Endodermal cell (in vitro differentiated cells): ENCODE measurements around the gene XIRP2. TPM values are rescaled to one million over a fixed set of nuclear protein-coding genes. Genes with fewer than 3 reads are reported as not detected.

Experiments used
- DNase-seq: peaks from one replicate; pipeline ENCODE4 v3.0.0-alpha.2; 2017
- H3K27ac ChIP-seq: 2 replicates; pipeline ENCODE4 v1.5.1; 2013; ENCODE audit warnings: mild to moderate bottlenecking, low read depth, low read length, moderate library complexity
- H3K27me3 ChIP-seq: 2 replicates; pipeline ENCODE4 v1.6.1; 2013; ENCODE audit warnings: mild to moderate bottlenecking, low read length, moderate library complexity; ENCODE audit not compliant: insufficient read depth, control insufficient read depth, poor library complexity, severe bottlenecking
- H3K36me3 ChIP-seq: 2 replicates; pipeline ENCODE4 v1.7.0; 2013; ENCODE audit warnings: mild to moderate bottlenecking, low read length, moderate library complexity; ENCODE audit not compliant: control insufficient read depth, insufficient read depth
- H3K4me1 ChIP-seq: one replicate; pipeline ENCODE4 v1.7.0; 2013; ENCODE audit warnings: low read length; ENCODE audit not compliant: control insufficient read depth, insufficient read depth
- H3K4me3 ChIP-seq: 2 replicates; pipeline ENCODE4 v1.5.1; 2013; ENCODE audit warnings: mild to moderate bottlenecking, low read length, moderate library complexity
- H3K9ac ChIP-seq: 2 replicates; pipeline ENCODE4 v1.6.1; 2013; ENCODE audit warnings: mild to moderate bottlenecking, low read length, moderate library complexity; ENCODE audit not compliant: poor library complexity, severe bottlenecking; ENCODE audit errors: extremely low read depth
- H3K9me3 ChIP-seq: 2 replicates; pipeline ENCODE4 v1.6.1; 2013; ENCODE audit warnings: mild to moderate bottlenecking, low read length, moderate library complexity; ENCODE audit not compliant: control insufficient read depth
- H3K27ac Mint-ChIP-seq: 2 replicates; pipeline ENCODE4 v1.8.0; 2020; ENCODE audit warnings: mixed read lengths
- H3K27me3 Mint-ChIP-seq: 2 replicates; pipeline ENCODE4 v1.8.0; 2021; ENCODE audit warnings: mild to moderate bottlenecking, mixed read lengths; ENCODE audit not compliant: insufficient read depth
- H3K36me3 Mint-ChIP-seq: 2 replicates; pipeline ENCODE4 v1.8.0; 2020; ENCODE audit warnings: low read depth, mixed read lengths
- H3K4me1 Mint-ChIP-seq: 2 replicates; pipeline ENCODE4 v1.8.0; 2020; ENCODE audit warnings: mixed read lengths
- H3K4me3 Mint-ChIP-seq: 2 replicates; pipeline ENCODE4 v1.8.0; 2020; ENCODE audit warnings: mild to moderate bottlenecking, moderate library complexity, mixed read lengths
- H3K9me3 Mint-ChIP-seq: 2 replicates; pipeline ENCODE4 v1.8.0; 2020; ENCODE audit warnings: mild to moderate bottlenecking, mixed read lengths
- WGBS, 2 experiments: methylation state at CpG; one replicate each; pipeline versions ENCODE4 v1.1.5 to v1.1.7; 2013; ENCODE audit warnings: missing lambda C conversion rate in 2 of 2, mixed read lengths in 1 of 2; ENCODE audit not compliant: insufficient coverage in 1 of 2, insufficient read length in 1 of 2; 5-methylcytosine and 5-hydroxymethylcytosine counted together
- total RNA-seq, 2 donors: library from RNA; stranded (reverse); fragmentation: NEBNext Ultra II Directional in 1 of 2; extraction: Animal tissue kit (Norgen Biotek cat#: 25700) in 1 of 2; gene quantifications; 2 replicates in 1 of 2; 3 replicates in 1 of 2; pipeline ENCODE4 v1.2.1, GENCODE V29; 2021
- TF ChIP-seq, protein P1 (sequence below): fragments of 200-600 bp; sonication (generic); conservative IDR thresholded peaks from 2 replicates; pipeline ENCODE4 v1.5.0; 2021; ENCODE audit warnings: antibody characterized with exemption, mild to moderate bottlenecking

The XIRP2 gene
- total RNA-seq, 2 donors from 2014 or later, result not detected

GRCh38 chr2:167110345-167110744 is 222.1 kb downstream of the XIRP2 start:
- no peak overlapping the region for H3K27ac Mint-ChIP-seq
- no peaks in the 10 kb centered on the region for H3K27me3 Mint-ChIP-seq
- TF ChIP-seq, protein P1, sequence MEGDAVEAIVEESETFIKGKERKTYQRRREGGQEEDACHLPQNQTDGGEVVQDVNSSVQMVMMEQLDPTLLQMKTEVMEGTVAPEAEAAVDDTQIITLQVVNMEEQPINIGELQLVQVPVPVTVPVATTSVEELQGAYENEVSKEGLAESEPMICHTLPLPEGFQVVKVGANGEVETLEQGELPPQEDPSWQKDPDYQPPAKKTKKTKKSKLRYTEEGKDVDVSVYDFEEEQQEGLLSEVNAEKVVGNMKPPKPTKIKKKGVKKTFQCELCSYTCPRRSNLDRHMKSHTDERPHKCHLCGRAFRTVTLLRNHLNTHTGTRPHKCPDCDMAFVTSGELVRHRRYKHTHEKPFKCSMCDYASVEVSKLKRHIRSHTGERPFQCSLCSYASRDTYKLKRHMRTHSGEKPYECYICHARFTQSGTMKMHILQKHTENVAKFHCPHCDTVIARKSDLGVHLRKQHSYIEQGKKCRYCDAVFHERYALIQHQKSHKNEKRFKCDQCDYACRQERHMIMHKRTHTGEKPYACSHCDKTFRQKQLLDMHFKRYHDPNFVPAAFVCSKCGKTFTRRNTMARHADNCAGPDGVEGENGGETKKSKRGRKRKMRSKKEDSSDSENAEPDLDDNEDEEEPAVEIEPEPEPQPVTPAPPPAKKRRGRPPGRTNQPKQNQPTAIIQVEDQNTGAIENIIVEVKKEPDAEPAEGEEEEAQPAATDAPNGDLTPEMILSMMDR, result no peak
- H3K9me3 ChIP-seq, result no peaks in the 10 kb centered on the region
- H3K36me3 ChIP-seq, result no peaks in the 10 kb centered on the region
- H3K4me1 Mint-ChIP-seq, result no peaks in the 10 kb centered on the region
- H3K9me3 Mint-ChIP-seq, result peaks cover 2% of the 10 kb centered on the region
- no peak overlapping the region for H3K4me3 Mint-ChIP-seq
- no peaks in the 10 kb centered on the region for H3K27me3 ChIP-seq
- no peak overlapping the region for H3K9ac ChIP-seq
- no peak overlapping the region for H3K4me3 ChIP-seq
- H3K4me1 ChIP-seq, result no peaks in the 10 kb centered on the region
- no peaks in the 10 kb centered on the region for H3K36me3 Mint-ChIP-seq
- H3K27ac ChIP-seq, result no peak overlapping the region
- no peak for DNase-seq

GRCh38 chr2:167114018-167114417 is 225.7 kb downstream of the XIRP2 start:
- Histone ChIP-seq H3K9me3 (no peaks in the 10 kb centered on the region), H3K27ac (no peak overlapping the region), H3K4me3 (no peak overlapping the region), H3K9ac (no peak overlapping the region), H3K4me1 (no peaks in the 10 kb centered on the region), H3K36me3 (no peaks in the 10 kb centered on the region), H3K27me3 (no peaks in the 10 kb centered on the region)
- no peaks in the 10 kb centered on the region for H3K27me3 Mint-ChIP-seq
- TF ChIP-seq, protein P1, result no peak
- no peak overlapping the region for H3K4me3 Mint-ChIP-seq
- no peaks in the 10 kb centered on the region for H3K36me3 Mint-ChIP-seq
- no peak overlapping the region for H3K27ac Mint-ChIP-seq
- no peak for DNase-seq
- WGBS, 2 experiments, result 89% methylated on average over 2 of the region's 4 CpGs; no CpG with 5 or more reads in 1 of the 2 experiments
- peaks cover 8% of the 10 kb centered on the region for H3K4me1 Mint-ChIP-seq
- no peaks in the 10 kb centered on the region for H3K9me3 Mint-ChIP-seq

- no peaks in the 10 kb centered on the region for H3K9me3 ChIP-seq
- Mint-ChIP-seq H3K9me3 (no peaks in the 10 kb centered on the region), H3K27me3 (no peaks in the 10 kb centered on the region), H3K27ac (no peak overlapping the region), H3K4me3 (no peak overlapping the region), H3K36me3 (no peaks in the 10 kb centered on the region), H3K4me1 (peaks cover 8% of the 10 kb centered on the region)
- DNase-seq, result no peak
- TF ChIP-seq, protein P1, result no peak
- H3K36me3 ChIP-seq, result no peaks in the 10 kb centered on the region
- no peak overlapping the region for H3K9ac ChIP-seq
- H3K4me1 ChIP-seq, result no peaks in the 10 kb centered on the region
- no peak overlapping the region for H3K27ac ChIP-seq
- H3K4me3 ChIP-seq, result no peak overlapping the region
- H3K27me3 ChIP-seq, result no peaks in the 10 kb centered on the region
Observed at GRCh38 chr2:167115541-167115940, 227.3 kb downstream of the XIRP2 start.
